BLaER1 (cell line): Measurements from ENCODE around the gene METTL25B.

Experiments
- H3K27ac ChIP-seq: shearing (Covaris generic); formaldehyde crosslinking; 2 replicates; pipeline ENCODE4 v1.8.1; 2022
- H3K27me3 ChIP-seq: shearing (Covaris generic); formaldehyde crosslinking; 2 replicates; pipeline ENCODE4 v1.8.1; 2022
- H3K36me3 ChIP-seq: shearing (Covaris generic); formaldehyde crosslinking; 2 replicates; pipeline ENCODE4 v1.8.1; 2022
- H3K4me1 ChIP-seq: shearing (Covaris generic); formaldehyde crosslinking; 2 replicates; pipeline ENCODE4 v1.8.1; 2022
- H3K4me2 ChIP-seq: shearing (Covaris generic); formaldehyde crosslinking; 2 replicates; pipeline ENCODE4 v1.8.1; 2022
- H3K4me3 ChIP-seq: shearing (Covaris generic); formaldehyde crosslinking; 2 replicates; pipeline ENCODE4 v1.8.1; 2022
- H3K9ac ChIP-seq: shearing (Covaris generic); formaldehyde crosslinking; 2 replicates; pipeline ENCODE4 v1.8.1; 2022
- H3K9me3 ChIP-seq: shearing (Covaris generic); formaldehyde crosslinking; 2 replicates; pipeline ENCODE4 v1.8.1; 2022
- H4K20me1 ChIP-seq: shearing (Covaris generic); formaldehyde crosslinking; 2 replicates; pipeline ENCODE4 v1.8.1; 2022
- Cebpa-rat ChIP-seq: shearing (Covaris generic); IDR thresholded peaks from 2 replicates; pipeline ENCODE4 v1.8.1; 2022

The METTL25B gene

GRCh38 chr1:156707417-156708217 lies 20.7 kb upstream of the METTL25B start:
- peaks cover 36% of the 10 kb centered on the region for H3K27me3 ChIP-seq
- no peaks in the 10 kb centered on the region for H3K36me3 ChIP-seq
- no peak overlapping the region for H3K27ac ChIP-seq
- H3K9ac ChIP-seq, result peak overlapping the region; percentile 77; the same call in 1 of the 2 replicates
- no peaks in the 10 kb centered on the region for H3K9me3 ChIP-seq
- H3K4me1 ChIP-seq, result peaks cover 36% of the 10 kb centered on the region
- H4K20me1 ChIP-seq, result no peaks in the 10 kb centered on the region; the same call in none of the 2 replicates
- H3K4me3 ChIP-seq, result no peak overlapping the region
- peak overlapping the region; percentile 99 for H3K4me2 ChIP-seq
- no peak for TF ChIP-seq Cebpa-rat

- Histone ChIP-seq H3K4me2 (peak overlapping the region; percentile 99; the same call in 1 of the 2 replicates), H3K9me3 (no peaks in the 10 kb centered on the region), H3K27ac (no peak overlapping the region), H3K4me3 (no peak overlapping the region), H3K9ac (no peak overlapping the region), H4K20me1 (no peaks in the 10 kb centered on the region; the same call in none of the 2 replicates), H3K36me3 (no peaks in the 10 kb centered on the region), H3K4me1 (peaks cover 36% of the 10 kb centered on the region), H3K27me3 (peaks cover 30% of the 10 kb centered on the region)
- TF ChIP-seq Cebpa-rat, result no peak
These were observed 20.0 kb upstream of the METTL25B start for GRCh38 chr1:156708218-156708661.

- no peak for TF ChIP-seq Cebpa-rat
- no peak overlapping the region for H3K4me3 ChIP-seq
- no peak overlapping the region for H3K4me2 ChIP-seq
- no peak overlapping the region for H3K27ac ChIP-seq
- peaks cover 36% of the 10 kb centered on the region for H3K4me1 ChIP-seq
- no peak overlapping the region for H3K9ac ChIP-seq
- H4K20me1 ChIP-seq, result no peaks in the 10 kb centered on the region; the same call in 1 of the 2 replicates
- peaks cover 22% of the 10 kb centered on the region for H3K27me3 ChIP-seq
- no peaks in the 10 kb centered on the region for H3K9me3 ChIP-seq
- H3K36me3 ChIP-seq, result no peaks in the 10 kb centered on the region
These were observed 19.2 kb upstream of the METTL25B start for GRCh38 chr1:156709031-156709430.

GRCh38 chr1:156709757-156710489 lies 18.3 kb upstream of the METTL25B start:
- H3K4me3 ChIP-seq, result no peak overlapping the region
- no peak overlapping the region for H3K4me2 ChIP-seq
- TF ChIP-seq Cebpa-rat, result no peak
- H3K9me3 ChIP-seq, result no peaks in the 10 kb centered on the region
- no peaks in the 10 kb centered on the region for H3K36me3 ChIP-seq
- peaks cover 31% of the 10 kb centered on the region for H3K4me1 ChIP-seq
- no peaks in the 10 kb centered on the region for H4K20me1 ChIP-seq
- no peak overlapping the region for H3K9ac ChIP-seq
- H3K27ac ChIP-seq, result no peak overlapping the region
- peaks cover 13% of the 10 kb centered on the region for H3K27me3 ChIP-seq

- Histone ChIP-seq H3K4me1 (peaks cover 21% of the 10 kb centered on the region), H3K27ac (no peak overlapping the region), H4K20me1 (no peaks in the 10 kb centered on the region), H3K27me3 (no peaks in the 10 kb centered on the region; the same call in 1 of the 2 replicates), H3K4me2 (no peak overlapping the region), H3K36me3 (peaks cover 9% of the 10 kb centered on the region; the same call in 1 of the 2 replicates), H3K9me3 (no peaks in the 10 kb centered on the region), H3K9ac (no peak overlapping the region), H3K4me3 (no peak overlapping the region)
- no peak for TF ChIP-seq Cebpa-rat
These were observed 17.1 kb upstream of the METTL25B start for GRCh38 chr1:156711011-156711817.

- Histone ChIP-seq H3K27ac (no peak overlapping the region), H3K27me3 (no peaks in the 10 kb centered on the region), H3K4me3 (no peak overlapping the region), H4K20me1 (0 out of 2 replicates have a peak, but pooled peaks cover 5% of the 10 kb centered on the region), H3K4me2 (no peak overlapping the region), H3K4me1 (peaks cover 7% of the 10 kb centered on the region), H3K9me3 (no peaks in the 10 kb centered on the region), H3K36me3 (peaks cover 14% of the 10 kb centered on the region), H3K9ac (no peak overlapping the region)
- TF ChIP-seq Cebpa-rat, result no peak
These were observed 15.6 kb upstream of the METTL25B start for GRCh38 chr1:156712626-156713025.

GRCh38 chr1:156714830-156715229 lies 13.4 kb upstream of the METTL25B start:
- no peaks in the 10 kb centered on the region for H3K27me3 ChIP-seq
- TF ChIP-seq Cebpa-rat, result no peak

GRCh38 chr1:156717351-156717750 lies 10.9 kb upstream of the METTL25B start:
- Histone ChIP-seq H3K36me3 (peaks cover 50% of the 10 kb centered on the region), H3K9me3 (no peaks in the 10 kb centered on the region), H3K9ac (no peak overlapping the region), H3K4me1 (peaks cover 9% of the 10 kb centered on the region; the same call in 1 of the 2 replicates), H4K20me1 (peaks cover 28% of the 10 kb centered on the region), H3K4me3 (no peak overlapping the region), H3K27ac (no peak overlapping the region), H3K27me3 (no peaks in the 10 kb centered on the region), H3K4me2 (no peak overlapping the region)
- no peak for TF ChIP-seq Cebpa-rat

More at GRCh38 chr1:156714830-156715229, 13.4 kb upstream of the METTL25B start:
- Histone ChIP-seq H4K20me1 (0 out of 2 replicates have a peak, but pooled peaks cover 8% of the 10 kb centered on the region), H3K4me1 (no peaks in the 10 kb centered on the region), H3K27ac (no peak overlapping the region), H3K4me2 (no peak overlapping the region), H3K9ac (no peak overlapping the region), H3K36me3 (peaks cover 27% of the 10 kb centered on the region), H3K4me3 (no peak overlapping the region), H3K9me3 (no peaks in the 10 kb centered on the region)

- Histone ChIP-seq H4K20me1 (peaks cover 66% of the 10 kb centered on the region), H3K4me3 (no peak overlapping the region), H3K9me3 (no peaks in the 10 kb centered on the region), H3K4me2 (no peak overlapping the region), H3K27ac (no peak overlapping the region), H3K4me1 (peaks cover 28% of the 10 kb centered on the region), H3K27me3 (no peaks in the 10 kb centered on the region), H3K9ac (no peak overlapping the region), H3K36me3 (peaks cover 73% of the 10 kb centered on the region)
- no peak for TF ChIP-seq Cebpa-rat
These were observed 7.1 kb upstream of the METTL25B start for GRCh38 chr1:156721131-156721530.
